Right renal pelvis (tissue), 4 donors: ENCODE measurements around the gene ACTL7B. TPM values are rescaled to one million over a fixed set of nuclear protein-coding genes. Genes with fewer than 3 reads are reported as not detected.

Experiments
- DNase-seq, 4 donors: peaks; one replicate each; pipeline ENCODE4 v3.0.0-alpha.2; 2013; ENCODE audit warnings: low read depth in 4 of 4, low spot score in 3 of 4, missing footprints in 1 of 4
- polyA plus RNA-seq, 4 donors: library from polyadenylated mRNA; unstranded; fragments of 120-200 nt; gene quantifications; one replicate each; pipeline ENCODE4 v1.2.1, GENCODE V29; 2013; ENCODE audit not compliant: insufficient read length in 4 of 4

Gene ACTL7B
- polyA plus RNA-seq, 4 donors: not detected

GRCh38 chr9:108874058-108874788, 18.4 kb upstream of the ACTL7B start:
- no peak for DNase-seq

GRCh38 chr9:108869092-108869725, 13.4 kb upstream of the ACTL7B start:
- no peak for DNase-seq

- DNase-seq: no peak
Observed at GRCh38 chr9:108867829-108868228, 12.0 kb upstream of the ACTL7B start.

GRCh38 chr9:108867116-108867515, 11.3 kb upstream of the ACTL7B start:
- no peak for DNase-seq

- DNase-seq: no peak
Observed at GRCh38 chr9:108866001-108866420, 10.2 kb upstream of the ACTL7B start.

- no peak for DNase-seq
Observed at GRCh38 chr9:108865037-108865436, 9.3 kb upstream of the ACTL7B start.

- no peak for DNase-seq
Observed at GRCh38 chr9:108864446-108864845, 8.7 kb upstream of the ACTL7B start.

- DNase-seq: no peak
Observed at GRCh38 chr9:108863891-108864290, 8.1 kb upstream of the ACTL7B start.

GRCh38 chr9:108861997-108862396, 6.2 kb upstream of the ACTL7B start, which contains the start of gene ACTL7A:
Gene ACTL7A, plus strand, starts transcription at chr9:108862266. Its CDS starts 57 bp downstream, at chr9:108862323.
- DNase-seq: no peak

- DNase-seq: no peak
Observed at GRCh38 chr9:108861464-108861863, 5.7 kb upstream of the ACTL7B start.

GRCh38 chr9:108860764-108861163, 5.0 kb upstream of the ACTL7B start:
- no peak for DNase-seq

GRCh38 chr9:108860354-108860753, 4.6 kb upstream of the ACTL7B start:
- no peak for DNase-seq

GRCh38 chr9:108859459-108860114, 3.8 kb upstream of the ACTL7B start:
- DNase-seq: no peak

- no peak for DNase-seq
Observed at GRCh38 chr9:108857572-108857971, 1.8 kb upstream of the ACTL7B start.

- DNase-seq: no peak
Observed at GRCh38 chr9:108855529-108855886, 278 bp downstream of the ACTL7B start.

GRCh38 chr9:108854641-108855528, 901 bp downstream of the ACTL7B start:
- DNase-seq: no peak

GRCh38 chr9:108854094-108854493, 1.7 kb downstream of the ACTL7B start:
- DNase-seq: no peak

GRCh38 chr9:108852079-108852478, 3.7 kb downstream of the ACTL7B start:
- peak in 1 of 4 donors; percentile 14 for DNase-seq

GRCh38 chr9:108851138-108851537, 4.6 kb downstream of the ACTL7B start:
- DNase-seq: no peak

GRCh38 chr9:108850293-108850897, 5.4 kb downstream of the ACTL7B start:
- no peak for DNase-seq
